HepG2 (cell line): ENCODE data around the gene GJD3. TPM values are rescaled to one million over a fixed set of nuclear protein-coding genes. Genes with fewer than 3 reads are reported as not detected.

Source experiments
- KLF16 ChIP-seq, 2 experiments: sonication (generic) in 1 of 2; formaldehyde crosslinking in 1 of 2; IDR thresholded peaks; 2 replicates each; pipeline versions ENCODE4 v1.6.1 to v1.8.0; 2016 to 2023; ENCODE audit warnings: missing genetic modification reagents in 2 of 2, missing compliant biosample characterization in 1 of 2
- MTA3 ChIP-seq: sonication (generic); formaldehyde crosslinking; IDR thresholded peaks from 2 replicates; pipeline ENCODE4 v1.4.0; 2020; ENCODE audit warnings: missing genetic modification reagents
- PAXIP1 ChIP-seq: sonication (generic); formaldehyde crosslinking; conservative IDR thresholded peaks from 2 replicates; pipeline ENCODE4 v1.4.0; 2020; ENCODE audit warnings: mild to moderate bottlenecking, missing genetic modification reagents, moderate library complexity
- SOX5 ChIP-seq: IDR thresholded peaks from 2 replicates; pipeline ENCODE4 v1.6.1; 2016; ENCODE audit warnings: borderline replicate concordance
- ZBTB37 ChIP-seq: sonication (generic); formaldehyde crosslinking; IDR thresholded peaks from 2 replicates; pipeline ENCODE4 v1.4.0; 2020; ENCODE audit warnings: mild to moderate bottlenecking, missing genetic modification reagents
- ZBTB40 ChIP-seq, 2 experiments: fragments of 450-650 bp in 1 of 2; sonication (generic) in 1 of 2; formaldehyde crosslinking in 1 of 2; IDR thresholded peaks; 2 replicates each; pipeline versions ENCODE4 v1.6.1 to v1.8.0; 2016 to 2022; ENCODE audit warnings: antibody characterized with exemption in 1 of 2, mild to moderate bottlenecking in 1 of 2, missing genetic modification reagents in 1 of 2
- ZNF597 ChIP-seq: sonication (generic); formaldehyde crosslinking; IDR thresholded peaks from 2 replicates; pipeline ENCODE4 v1.5.0; 2020; ENCODE audit warnings: missing genetic modification reagents
- ZNF788 ChIP-seq: sonication (generic); formaldehyde crosslinking; IDR thresholded peaks from 2 replicates; pipeline ENCODE4 v1.5.0; 2020; ENCODE audit warnings: mild to moderate bottlenecking, missing genetic modification reagents, borderline replicate concordance
- ZXDC ChIP-seq: sonication (generic); formaldehyde crosslinking; IDR thresholded peaks from 2 replicates; pipeline ENCODE4 v1.5.0; 2020; ENCODE audit warnings: mild to moderate bottlenecking, missing genetic modification reagents
- polyA plus RNA-seq, 8 experiments: library from polyadenylated mRNA; depleted of rRNA in 3 of 8; stranded (reverse) in 7 of 8; unstranded in 1 of 8; fragments of >200 nt; fragmentation: Illumina TruSeq in 4 of 8; extraction: Trizol in 4 of 8; gene quantifications; 2 replicates each; pipeline versions ENCODE4 v1.2.1 to v1.2.3, GENCODE V29; 2011 to 2016; ENCODE audit warnings: low read depth in 4 of 8, missing spikeins in 1 of 8, mixed read lengths in 1 of 8; ENCODE audit not compliant: insufficient read depth in 1 of 8
- total RNA-seq, 5 experiments: library from RNA; depleted of rRNA; stranded (reverse); fragments of >200 nt; fragmentation: Illumina TruSeq; extraction: Trizol; gene quantifications; 2 replicates each; pipeline ENCODE4 v1.2.3, GENCODE V29; 2016; ENCODE audit warnings: low read depth in 1 of 5

Gene GJD3
- total and polyA plus RNA-seq, 2 of the 13 experiments (the other 11 are each of a cell fraction or from before 2014, with no cell fraction given) = not detected

- TF ChIP-seq ZBTB40 (IDR thresholded peaks at IDR 0.05) (no peak), ZBTB40 (CRISPR knock-in tag; IDR thresholded peaks at IDR 0.05) (no peak), KLF16 (CRISPR knock-in tag; IDR thresholded peaks at IDR 0.05) (peak in 1 of 2 experiments; percentile 31; a peak in 1 of 4 replicates), SOX5 (CRISPR knock-in tag) (0 out of 2 replicates have a peak, but pooled peaks have one; percentile 12), ZNF788 (CRISPR knock-in tag) (peak; percentile 49; the same call in 1 of the 2 replicates), ZNF597 (CRISPR knock-in tag) (no peak), MTA3 (CRISPR knock-in tag) (no peak), ZBTB37 (CRISPR knock-in tag) (no peak), ZXDC (CRISPR knock-in tag) (no peak), PAXIP1 (CRISPR knock-in tag) (no peak; the same call in 1 of the 2 replicates)
Observed at GRCh38 chr17:40355123-40355803, 9.3 kb downstream of the GJD3 start (continued).
